Measurements from ENCODE around the gene CLCN6.

The CLCN6 gene

GRCh38 chr1:11831945-11832725, 26.1 kb downstream of the CLCN6 start:
- DNase-seq = no peak

- no peak for DNase-seq
These were observed 27.5 kb downstream of the CLCN6 start for GRCh38 chr1:11833497-11833896.

GRCh38 chr1:11833900-11834299, 27.9 kb downstream of the CLCN6 start:
- DNase-seq = no peak

DNA sequence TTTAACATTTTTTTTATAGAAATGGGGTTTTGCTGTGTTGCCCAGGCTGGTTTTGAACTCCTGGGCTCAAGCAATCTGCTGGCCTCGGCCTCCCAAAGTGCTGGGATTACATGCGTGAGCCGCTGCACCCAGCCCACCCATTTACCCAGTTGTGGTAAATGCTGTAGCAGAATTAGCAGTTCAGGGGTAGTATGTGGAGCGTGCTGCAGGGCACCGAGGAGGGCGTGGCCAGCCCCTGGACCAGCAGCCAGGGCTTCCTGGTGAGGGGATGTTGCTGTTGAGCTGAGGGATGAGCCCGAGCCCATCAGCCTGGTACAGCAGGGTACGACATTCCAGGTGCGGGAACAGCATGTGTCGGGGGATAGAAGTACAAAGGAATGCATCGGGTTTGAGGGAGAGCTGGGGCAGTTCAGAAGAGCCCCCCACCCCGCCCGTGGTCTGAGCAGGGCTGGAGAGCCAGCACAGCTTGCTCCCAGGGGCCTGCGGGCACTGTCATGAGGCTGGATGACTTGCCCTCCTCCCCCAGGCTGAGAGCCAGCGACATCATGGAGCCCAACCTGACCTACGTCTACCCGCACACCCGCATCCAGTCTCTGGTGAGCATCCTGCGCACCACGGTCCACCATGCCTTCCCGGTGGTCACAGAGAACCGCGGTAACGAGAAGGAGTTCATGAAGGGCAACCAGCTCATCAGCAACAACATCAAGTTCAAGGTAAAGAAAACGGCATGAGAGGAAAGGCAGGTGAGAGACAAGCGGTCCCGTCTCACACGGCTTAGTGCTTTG, 29.6 kb downstream of the CLCN6 start:
- DNase-seq = no peak

- no peak for DNase-seq
These were observed 31.2 kb downstream of the CLCN6 start for GRCh38 chr1:11836955-11837766.

DNA sequence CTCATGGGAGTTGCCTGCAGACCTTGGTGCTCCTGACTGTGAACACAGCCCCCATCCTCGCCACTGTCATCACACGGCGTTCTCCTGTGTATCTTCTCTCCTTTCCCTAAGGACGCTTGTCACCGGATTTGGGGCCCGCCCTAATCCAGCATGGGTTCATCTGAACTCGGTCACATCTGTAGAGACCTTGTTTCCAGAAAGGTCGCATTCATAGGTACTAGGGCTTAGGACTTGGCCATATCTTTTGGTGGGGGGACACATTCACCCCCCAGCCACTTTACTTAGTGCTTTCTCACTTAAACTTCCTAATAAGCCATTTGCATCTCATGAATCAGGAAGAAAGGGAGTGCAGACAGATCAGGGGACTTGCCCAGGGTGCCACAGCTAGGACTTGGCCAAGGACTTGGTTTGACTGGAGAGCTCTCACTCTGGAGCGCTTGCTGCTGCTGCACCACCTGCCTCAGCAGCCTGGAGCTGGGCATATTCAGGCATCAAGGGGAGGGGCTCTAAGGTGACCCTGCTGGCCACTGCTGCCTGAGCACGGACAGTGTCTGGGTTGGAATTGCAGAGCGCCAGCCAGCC, 31.9 kb downstream of the CLCN6 start:
- DNase-seq = no peak

- DNase-seq = peak in 1 of 2 experiments; percentile 36
These were observed 32.6 kb downstream of the CLCN6 start for GRCh38 chr1:11838349-11839272.

- DNase-seq = no peak
These were observed 34.0 kb downstream of the CLCN6 start for GRCh38 chr1:11839727-11840705.

DNA sequence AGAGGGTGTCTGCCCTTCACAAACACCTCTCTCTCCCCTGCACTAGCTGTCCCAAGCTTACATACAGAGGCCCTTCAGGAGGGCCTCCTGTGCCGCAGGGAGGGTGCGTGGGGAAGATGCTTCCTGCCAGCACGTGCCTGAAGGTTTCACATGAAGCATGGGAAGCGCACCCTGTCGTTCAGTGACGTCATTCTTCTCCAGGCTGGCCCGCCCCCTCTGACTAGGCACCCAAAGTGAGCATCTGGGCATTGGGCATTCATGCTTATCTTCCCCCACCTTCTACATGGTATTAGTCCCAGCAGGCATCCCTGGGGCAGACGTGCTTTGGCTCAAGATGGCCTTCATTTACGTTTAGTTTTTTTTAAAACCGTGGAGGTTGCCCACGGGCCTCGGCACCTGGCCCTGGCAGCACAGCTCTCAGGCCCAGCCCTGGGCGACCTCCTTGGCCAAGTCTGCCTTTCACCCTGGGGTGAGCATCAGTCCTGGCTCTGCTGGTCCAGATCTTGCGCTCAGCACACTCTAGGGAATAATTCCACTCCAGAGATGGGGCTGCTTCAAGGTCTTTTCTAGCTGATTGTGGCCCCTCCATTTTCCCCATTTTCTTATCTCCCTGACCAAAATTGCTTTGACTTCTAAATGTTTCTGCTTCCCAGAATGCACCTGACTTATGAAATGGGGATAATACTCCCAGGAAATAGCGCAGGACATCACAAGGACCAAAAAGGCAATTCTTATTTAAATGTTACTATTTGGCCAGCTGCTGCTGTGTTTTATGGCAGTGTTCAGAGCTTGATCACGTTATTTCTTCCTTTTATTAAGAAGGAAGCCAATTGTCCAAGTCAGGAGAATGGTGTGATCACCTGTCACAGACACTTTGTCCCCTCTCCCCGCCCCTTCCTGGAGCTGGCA, 35.5 kb downstream of the CLCN6 start:
- no peak for DNase-seq

DNA sequence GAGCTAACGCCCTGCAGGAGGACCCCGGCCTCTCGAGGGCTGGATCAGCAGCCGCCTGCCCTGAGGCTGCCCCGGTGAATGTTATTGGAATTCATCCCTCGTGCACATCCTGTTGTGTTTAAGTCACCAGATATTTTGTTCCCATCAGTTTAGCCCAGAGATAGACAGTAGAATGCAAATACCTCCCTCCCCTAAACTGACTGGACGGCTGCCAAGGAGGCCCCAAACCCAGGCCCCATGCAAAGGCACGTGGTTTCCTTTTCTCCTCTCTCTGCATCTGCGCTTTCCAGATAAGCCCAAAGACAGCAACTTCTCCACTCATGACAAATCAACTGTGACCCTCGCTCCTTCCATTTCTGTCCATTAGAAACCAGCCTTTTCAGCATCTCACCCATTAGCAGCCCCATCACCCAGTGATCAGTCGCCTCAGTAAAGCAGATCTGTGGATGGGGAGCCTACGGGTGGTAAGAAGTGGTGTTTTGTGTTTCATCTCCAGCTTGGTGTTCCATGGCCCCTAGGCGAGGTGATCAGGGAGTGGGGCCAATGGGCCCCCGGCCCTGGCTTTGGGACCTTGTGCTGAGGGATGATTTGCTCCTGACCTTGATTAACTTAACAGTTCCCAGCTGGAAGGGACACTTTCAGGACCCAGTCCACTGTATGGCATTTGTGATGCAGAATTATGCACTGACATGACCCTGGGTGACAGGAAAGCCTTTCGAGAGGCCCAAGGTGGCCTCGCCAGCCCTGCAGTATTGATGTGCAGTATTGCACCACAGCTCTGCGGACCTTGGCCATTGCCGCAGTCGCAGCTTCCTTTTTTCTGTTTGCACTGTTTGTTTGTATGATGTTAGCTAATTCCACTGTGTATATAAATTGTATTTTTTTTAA, 36.4 kb downstream of the CLCN6 start:
- no peak for DNase-seq

- DNase-seq = no peak
These were observed 39.8 kb downstream of the CLCN6 start for GRCh38 chr1:11845641-11846335.

- DNase-seq = no peak
These were observed 41.8 kb downstream of the CLCN6 start, which contains the start of gene NPPA for GRCh38 chr1:11847667-11848372. Gene NPPA, minus strand, starts transcription at chr1:11847783. Its CDS starts 99 bp downstream, at chr1:11847684.

GRCh38 chr1:11848373-11848700, 42.3 kb downstream of the CLCN6 start:
- DNase-seq = no peak

DNA sequence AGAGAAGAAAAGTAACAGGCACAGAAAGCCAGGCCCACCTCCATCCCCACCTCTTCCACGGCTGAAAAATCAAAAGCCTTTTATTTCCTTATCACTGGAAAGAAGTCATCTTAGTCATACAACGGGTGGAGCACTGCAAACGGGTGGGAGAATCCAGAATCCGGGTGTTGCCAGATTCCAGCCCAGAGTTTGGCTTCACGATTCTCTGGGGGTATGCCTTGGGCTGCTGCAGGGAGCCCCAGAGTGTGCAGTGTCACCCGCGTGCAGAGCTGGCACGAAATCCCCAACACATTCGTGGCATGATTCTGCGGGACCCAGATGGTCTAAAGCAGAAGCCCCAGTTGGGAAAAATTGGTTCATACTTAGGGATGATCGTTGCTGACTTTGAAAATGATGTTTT, 44.2 kb downstream of the CLCN6 start:
- DNase-seq = no peak

GRCh38 chr1:11851180-11851579, 45.2 kb downstream of the CLCN6 start:
- DNase-seq = no peak

- DNase-seq = no peak
These were observed 48.5 kb downstream of the CLCN6 start for GRCh38 chr1:11854519-11854918.

GRCh38 chr1:11855430-11855829, 49.4 kb downstream of the CLCN6 start:
- no peak for DNase-seq

Data from NCI-H1930 (cell line).